Transverse colon (tissue), 4 donors: ENCODE measurements around the gene SHC1. TPM values are rescaled to one million over a fixed set of nuclear protein-coding genes. Genes with fewer than 3 reads are reported as not detected.

ENCODE experiments used
- DNase-seq: peaks from one replicate; pipeline ENCODE4 v3.0.0-alpha.2; 2019
- H3K27ac ChIP-seq, 4 donors: fragments of 200-600 bp; sonication (generic); 2 replicates each; pipeline ENCODE4 v1.5.1; 2016 to 2018; ENCODE audit warnings: inconsistent platforms in 4 of 4
- H3K27me3 ChIP-seq: fragments of 200-600 bp; sonication (generic); 2 replicates; pipeline ENCODE4 v1.5.1; 2017; ENCODE audit warnings: inconsistent platforms
- H3K36me3 ChIP-seq, 4 donors: fragments of 200-600 bp; sonication (generic); 2 replicates each; pipeline ENCODE4 v1.5.1; 2017 to 2019; ENCODE audit warnings: inconsistent platforms in 4 of 4
- H3K4me1 ChIP-seq, 4 donors: fragments of 200-600 bp; sonication (generic); 2 replicates each; pipeline ENCODE4 v1.5.1; 2017 to 2020; ENCODE audit warnings: inconsistent platforms in 4 of 4
- H3K4me3 ChIP-seq, 4 donors: fragments of 200-600 bp; sonication (generic); 1 replicate in 1 of 4; 2 replicates in 3 of 4; pipeline versions ENCODE4 v1.5.1 to v1.6.1; 2017 to 2019; ENCODE audit warnings: inconsistent platforms in 4 of 4
- H3K9me3 ChIP-seq, 2 donors: fragments of 200-600 bp; sonication (generic); 2 replicates each; pipeline ENCODE4 v1.5.1; 2017 to 2019; ENCODE audit warnings: inconsistent platforms in 2 of 2
- CTCF ChIP-seq, 5 experiments: fragments of 200-600 bp in 3 of 5; fragments of 450-650 bp in 2 of 5; sonication (generic) in 3 of 5; IDR thresholded peaks; 1 replicate in 2 of 5; 2 replicates in 3 of 5; pipeline ENCODE4 v1.5.1; 2016 to 2017; ENCODE audit warnings: antibody characterized with exemption in 5 of 5, inconsistent platforms in 3 of 5, mild to moderate bottlenecking in 2 of 5, moderate library complexity in 1 of 5
- EP300 ChIP-seq: sonication (generic); formaldehyde crosslinking; IDR thresholded peaks from one replicate; pipeline ENCODE4 v1.6.1; 2017; ENCODE audit warnings: antibody characterized with exemption, low read depth
- POLR2A ChIP-seq: fragments of 450-650 bp; IDR thresholded peaks from one replicate; pipeline ENCODE4 v1.6.1; 2016; ENCODE audit warnings: antibody characterized with exemption, mild to moderate bottlenecking, moderate library complexity
- POLR2AphosphoS5 ChIP-seq, 3 donors: sonication (generic); formaldehyde crosslinking; IDR thresholded peaks; one replicate each; pipeline ENCODE4 v1.6.1; 2016; ENCODE audit warnings: antibody characterized with exemption in 3 of 3
- WGBS, 2 donors: methylation state at CpG; one replicate each; pipeline ENCODE4 v1.1.5; 2018; ENCODE audit warnings: low coverage in 1 of 2; 5-methylcytosine and 5-hydroxymethylcytosine counted together
- in situ Hi-C, 4 donors: fragments of 200-750 bp; cut with MboI; loops; one replicate each; pipeline versions ENCODE4 v1.15.0 to v1.15.1; 2017; ENCODE audit warnings: low sequenced_read_pairs in 3 of 4, low pct_ligation_motif_present in 1 of 4, low pct_unique_long_range_greater_than_20kb in 1 of 4
- intact Hi-C: fragments of 100-400 bp; cut with DNase I; formaldehyde crosslinking; loops from one replicate; pipeline ENCODE4 v1.15.1; 2023; ENCODE audit warnings: low total_unique reads
- total RNA-seq, 4 donors: library from RNA; depleted of rRNA; stranded (reverse); fragments of >200 nt; gene quantifications; one replicate each; pipeline ENCODE4 v1.1.0, GENCODE V29; 2016

Gene SHC1
- total RNA-seq, 4 donors from 2014 or later, result 71.1 to 149 (median 92.0) TPM

GRCh38 chr1:154958681-154959425, 11.7 kb downstream of the SHC1 start:
- in situ Hi-C loops (loop anchor here in 3 of 4 donors (25.0 kb wide), 1 partner anchor 103 kb away; the partner anchor contains the start of genes ADAM15 (in 3 of the 3) and EFNA4 (in 3 of the 3)), intact Hi-C loops (no loop called here)
- H3K27ac ChIP-seq, result no peak overlapping the region
- H3K9me3 ChIP-seq, result no peaks in the 10 kb centered on the region
- H3K4me1 ChIP-seq, result peaks cover 16 to 64% (median 51%) of the 10 kb centered on the region in 4 donors
- H3K36me3 ChIP-seq, result peaks cover 0 to 13% (median 0%) of the 10 kb centered on the region in 4 donors
- DNase-seq, result no peak
- no peaks in the 10 kb centered on the region for H3K27me3 ChIP-seq
- TF ChIP-seq EP300, result no peak
- no peak for TF ChIP-seq POLR2A
- H3K4me3 ChIP-seq, result no peak overlapping the region
- WGBS, 2 donors, result 87% methylated on average over 13 of the region's 16 CpGs; no CpG with 5 or more reads in 1 of the 2 donors

GRCh38 chr1:154958036-154958435, 12.5 kb downstream of the SHC1 start:
- Histone ChIP-seq H3K36me3 (peaks cover 0 to 10% (median 0%) of the 10 kb centered on the region in 4 donors), H3K9me3 (no peaks in the 10 kb centered on the region), H3K4me1 (peaks cover 24 to 65% (median 56%) of the 10 kb centered on the region in 4 donors), H3K4me3 (no peak overlapping the region), H3K27ac (peak overlapping the region in 1 of 4 donors; percentile 94), H3K27me3 (no peaks in the 10 kb centered on the region)
- no peak for TF ChIP-seq POLR2A
- TF ChIP-seq EP300, result no peak
- TF ChIP-seq POLR2AphosphoS5 (IDR thresholded peaks at IDR 0.05), result no peak
- TF ChIP-seq CTCF (IDR thresholded peaks at IDR 0.05), result no peak
- in situ Hi-C loops, result loop anchor here in 3 of 4 donors (25.0 kb wide), 1 partner anchor 104 kb away; the partner anchor contains the start of genes ADAM15 (in 3 of the 3) and EFNA4 (in 3 of the 3)
- WGBS, 2 donors, result 82 to 85% methylated on average over 2 of the region's 2 CpGs
- no peak for DNase-seq
- intact Hi-C loops, result no loop called here

- WGBS, 2 donors, result 57 to 60% methylated on average over 1 to 9 of the region's 9 CpGs
- no peak overlapping the region for H3K4me3 ChIP-seq
- in situ Hi-C loops (loop anchor here in 3 of 4 donors (25.0 kb wide), 1 partner anchor 105 kb away; the partner anchor contains the start of genes ADAM15 (in 3 of the 3) and EFNA4 (in 3 of the 3)), intact Hi-C loops (no loop called here)
- H3K4me1 ChIP-seq, result peaks cover 24 to 65% (median 50%) of the 10 kb centered on the region in 4 donors
- H3K9me3 ChIP-seq, result no peaks in the 10 kb centered on the region
- DNase-seq, result no peak
- H3K27ac ChIP-seq, result peak overlapping the region; percentile 84 to 94 (median 92)
- no peaks in the 10 kb centered on the region for H3K27me3 ChIP-seq
- TF ChIP-seq POLR2A (no peak), CTCF (IDR thresholded peaks at IDR 0.05) (no peak), POLR2AphosphoS5 (IDR thresholded peaks at IDR 0.05) (no peak), EP300 (no peak)
- H3K36me3 ChIP-seq, result peaks cover 0 to 7% (median 0%) of the 10 kb centered on the region in 4 donors
These were observed 13.4 kb downstream of the SHC1 start for GRCh38 chr1:154957091-154957657.

GRCh38 chr1:154956544-154956941, 14.0 kb downstream of the SHC1 start:
- H3K4me3 ChIP-seq, result peak overlapping the region; percentile 5 to 71 (median 52)
- peak overlapping the region; percentile 84 to 94 (median 92) for H3K27ac ChIP-seq
- in situ Hi-C loops, result loop anchor here in 3 of 4 donors (25.0 kb wide), 1 partner anchor 106 kb away; the partner anchor contains the start of genes ADAM15 (in 3 of the 3) and EFNA4 (in 3 of the 3)
- H3K36me3 ChIP-seq, result peaks cover 0 to 7% (median 0%) of the 10 kb centered on the region in 4 donors
- intact Hi-C loops, result no loop called here
- H3K27me3 ChIP-seq, result no peaks in the 10 kb centered on the region
- no peaks in the 10 kb centered on the region for H3K9me3 ChIP-seq
- DNase-seq, result no peak
- peaks cover 24 to 68% (median 49%) of the 10 kb centered on the region in 4 donors for H3K4me1 ChIP-seq
- 9% methylated on average over 6 of the region's 6 CpGs; no CpG with 5 or more reads in 1 of the 2 donors for WGBS, 2 donors
- TF ChIP-seq CTCF (IDR thresholded peaks at IDR 0.05) (no peak), POLR2AphosphoS5 (IDR thresholded peaks at IDR 0.05) (no peak), POLR2A (no peak), EP300 (no peak)
